HepG2 (cell line): ENCODE results near the gene MCRIP2. TPM values are rescaled to one million over a fixed set of nuclear protein-coding genes. Genes with fewer than 3 reads are reported as not detected.

Source experiments
- AGO1 ChIP-seq: fragments of 200-400 bp; formaldehyde crosslinking; IDR thresholded peaks from 2 replicates; pipeline ENCODE4 v1.6.1; 2017; ENCODE audit warnings: mild to moderate bottlenecking, low read depth, low read length, moderate library complexity; ENCODE audit not compliant: poor library complexity, severe bottlenecking
- CEBPB ChIP-seq: IDR thresholded peaks from 2 replicates; pipeline ENCODE4 v1.6.1; 2011; ENCODE audit warnings: low read depth, low read length, improper control_type of control experiment, borderline replicate concordance
- GPN1 ChIP-seq: sonication (generic); formaldehyde crosslinking; IDR thresholded peaks from 2 replicates; pipeline ENCODE4 v1.5.1; 2020; ENCODE audit warnings: missing genetic modification reagents, borderline replicate concordance
- HOXA7 ChIP-seq: sonication (generic); formaldehyde crosslinking; IDR thresholded peaks from 2 replicates; pipeline ENCODE4 v1.8.1; 2022; ENCODE audit warnings: mild to moderate bottlenecking, missing genetic modification reagents, moderate library complexity
- MED1 ChIP-seq: sonication (generic); formaldehyde crosslinking; IDR thresholded peaks from 2 replicates; pipeline ENCODE4 v1.4.0; 2020; ENCODE audit warnings: missing genetic modification reagents
- MYC ChIP-seq: sonication (generic); formaldehyde crosslinking; IDR thresholded peaks from 2 replicates; pipeline ENCODE4 v1.9.0; 2021; ENCODE audit warnings: missing genetic modification reagents, borderline replicate concordance
- NBN ChIP-seq: fragments of 450-650 bp; conservative IDR thresholded peaks from 2 replicates; pipeline ENCODE4 v1.6.1; 2017
- SRSF9 ChIP-seq: fragments of 200-400 bp; formaldehyde crosslinking; IDR thresholded peaks from 2 replicates; pipeline ENCODE4 v1.6.1; 2018; ENCODE audit warnings: borderline replicate concordance, mild to moderate bottlenecking, low read depth, low read length; ENCODE audit not compliant: insufficient read depth, poor library complexity, severe bottlenecking
- SYNCRIP ChIP-seq: fragments of 200-400 bp; formaldehyde crosslinking; IDR thresholded peaks from 2 replicates; pipeline ENCODE4 v1.6.1; 2018; ENCODE audit warnings: mild to moderate bottlenecking, low read depth, low read length; ENCODE audit not compliant: insufficient read depth
- TAF1 ChIP-seq: sonication (generic); formaldehyde crosslinking; IDR thresholded peaks from 2 replicates; pipeline ENCODE4 v1.4.0; 2020; ENCODE audit warnings: missing genetic modification reagents
- ZFX ChIP-seq: sonication (generic); formaldehyde crosslinking; IDR thresholded peaks from 2 replicates; pipeline ENCODE4 v1.4.0; 2020; ENCODE audit warnings: mild to moderate bottlenecking, low read depth, missing genetic modification reagents, moderate library complexity
- ZNF124 ChIP-seq: sonication (generic); formaldehyde crosslinking; IDR thresholded peaks from 2 replicates; pipeline ENCODE4 v1.4.0; 2020; ENCODE audit warnings: missing genetic modification reagents
- ZNF251 ChIP-seq: sonication (generic); formaldehyde crosslinking; IDR thresholded peaks from 2 replicates; pipeline ENCODE4 v1.9.0; 2021; ENCODE audit warnings: mild to moderate bottlenecking, missing genetic modification reagents
- ZNF431 ChIP-seq: sonication (generic); formaldehyde crosslinking; IDR thresholded peaks from 2 replicates; pipeline ENCODE4 v1.9.0; 2022; ENCODE audit warnings: missing genetic modification reagents, low read depth, mild to moderate bottlenecking, borderline replicate concordance
- ZSCAN9 ChIP-seq: IDR thresholded peaks from 2 replicates; pipeline ENCODE4 v1.6.1; 2016; ENCODE audit warnings: borderline replicate concordance
- polyA plus RNA-seq, 8 experiments: library from polyadenylated mRNA; depleted of rRNA in 3 of 8; stranded (reverse) in 7 of 8; unstranded in 1 of 8; fragments of >200 nt; fragmentation: Illumina TruSeq in 4 of 8; extraction: Trizol in 4 of 8; gene quantifications; 2 replicates each; pipeline versions ENCODE4 v1.2.1 to v1.2.3, GENCODE V29; 2011 to 2016; ENCODE audit warnings: low read depth in 4 of 8, missing spikeins in 1 of 8, mixed read lengths in 1 of 8; ENCODE audit not compliant: insufficient read depth in 1 of 8
- total RNA-seq, 5 experiments: library from RNA; depleted of rRNA; stranded (reverse); fragments of >200 nt; fragmentation: Illumina TruSeq; extraction: Trizol; gene quantifications; 2 replicates each; pipeline ENCODE4 v1.2.3, GENCODE V29; 2016; ENCODE audit warnings: low read depth in 1 of 5
- TF ChIP-seq, protein P1 (sequence below): IDR thresholded peaks from 2 replicates; pipeline ENCODE4 v1.6.1; 2012; ENCODE audit warnings: inconsistent platforms
- TF ChIP-seq, protein P2 (sequence below): sonication (generic); formaldehyde crosslinking; IDR thresholded peaks from 2 replicates; pipeline ENCODE4 v1.5.1; 2020; ENCODE audit warnings: mild to moderate bottlenecking, missing genetic modification reagents
- TF ChIP-seq, protein P3 (sequence below), 2 experiments: IDR thresholded peaks; 2 replicates each; pipeline ENCODE4 v1.6.1; 2011 to 2012; ENCODE audit warnings: low read length in 2 of 2, borderline replicate concordance in 1 of 2, low read depth in 1 of 2, mild to moderate bottlenecking in 1 of 2, moderate library complexity in 1 of 2
- TF ChIP-seq, protein P4 (sequence below): sonication (generic); formaldehyde crosslinking; IDR thresholded peaks from 2 replicates; pipeline ENCODE4 v1.8.1; 2023; ENCODE audit warnings: mild to moderate bottlenecking, missing genetic modification reagents, borderline replicate concordance

The MCRIP2 gene
- total and polyA plus RNA-seq, 2 of the 13 experiments (the other 11 are each of a cell fraction or from before 2014, with no cell fraction given) = 39.6 to 76.7 TPM

DNA sequence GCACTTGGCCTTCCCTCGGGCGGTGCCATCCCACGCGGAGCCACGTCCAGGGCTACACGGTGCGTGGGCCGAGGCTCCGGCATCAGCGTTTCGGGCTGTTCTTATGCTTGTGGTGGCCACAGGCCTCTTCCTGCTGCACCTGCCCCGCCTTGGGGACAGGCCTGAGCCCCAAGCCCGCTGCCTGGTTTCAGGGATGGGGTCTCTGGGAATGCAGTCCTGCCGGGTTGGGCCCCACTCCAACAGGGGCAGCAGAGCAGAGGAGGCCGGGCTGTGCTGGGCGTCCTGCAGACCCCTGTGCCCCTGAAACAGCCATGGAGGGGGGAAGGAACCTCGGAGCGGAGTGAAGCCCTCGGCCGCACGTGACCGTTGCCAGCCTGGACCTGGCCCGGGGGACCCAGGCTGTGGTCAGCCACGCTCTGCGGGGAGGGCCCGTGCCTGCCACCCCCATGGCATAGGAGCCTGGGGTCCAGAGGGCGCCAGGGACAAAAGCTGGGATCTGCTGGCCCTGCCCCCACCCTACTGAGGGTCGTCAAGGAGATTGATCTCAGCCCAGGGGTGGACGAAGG, 11.3 kb upstream of the MCRIP2 start (continued):
- TF ChIP-seq ZFX (CRISPR knock-in tag) (peak; percentile 81), NBN (no peak), SYNCRIP (no peak), MYC (peak; percentile 68; the same call in 1 of the 2 replicates), HOXA7 (CRISPR knock-in tag) (no peak), ZNF431 (peak; percentile 37; the same call in 1 of the 2 replicates), AGO1 (peak; percentile 0), GPN1 (CRISPR knock-in tag) (no peak), SRSF9 (no peak), TAF1 (CRISPR knock-in tag) (no peak; the same call in 1 of the 2 replicates), ZSCAN9 (CRISPR knock-in tag) (no peak), MED1 (peak; percentile 7; the same call in 1 of the 2 replicates), ZNF251 (CRISPR knock-in tag) (no peak), ZNF124 (CRISPR knock-in tag) (no peak), CEBPB (no peak)
- TF ChIP-seq, protein P1, sequence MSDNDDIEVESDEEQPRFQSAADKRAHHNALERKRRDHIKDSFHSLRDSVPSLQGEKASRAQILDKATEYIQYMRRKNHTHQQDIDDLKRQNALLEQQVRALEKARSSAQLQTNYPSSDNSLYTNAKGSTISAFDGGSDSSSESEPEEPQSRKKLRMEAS = peak; percentile 79
- TF ChIP-seq, protein P2, sequence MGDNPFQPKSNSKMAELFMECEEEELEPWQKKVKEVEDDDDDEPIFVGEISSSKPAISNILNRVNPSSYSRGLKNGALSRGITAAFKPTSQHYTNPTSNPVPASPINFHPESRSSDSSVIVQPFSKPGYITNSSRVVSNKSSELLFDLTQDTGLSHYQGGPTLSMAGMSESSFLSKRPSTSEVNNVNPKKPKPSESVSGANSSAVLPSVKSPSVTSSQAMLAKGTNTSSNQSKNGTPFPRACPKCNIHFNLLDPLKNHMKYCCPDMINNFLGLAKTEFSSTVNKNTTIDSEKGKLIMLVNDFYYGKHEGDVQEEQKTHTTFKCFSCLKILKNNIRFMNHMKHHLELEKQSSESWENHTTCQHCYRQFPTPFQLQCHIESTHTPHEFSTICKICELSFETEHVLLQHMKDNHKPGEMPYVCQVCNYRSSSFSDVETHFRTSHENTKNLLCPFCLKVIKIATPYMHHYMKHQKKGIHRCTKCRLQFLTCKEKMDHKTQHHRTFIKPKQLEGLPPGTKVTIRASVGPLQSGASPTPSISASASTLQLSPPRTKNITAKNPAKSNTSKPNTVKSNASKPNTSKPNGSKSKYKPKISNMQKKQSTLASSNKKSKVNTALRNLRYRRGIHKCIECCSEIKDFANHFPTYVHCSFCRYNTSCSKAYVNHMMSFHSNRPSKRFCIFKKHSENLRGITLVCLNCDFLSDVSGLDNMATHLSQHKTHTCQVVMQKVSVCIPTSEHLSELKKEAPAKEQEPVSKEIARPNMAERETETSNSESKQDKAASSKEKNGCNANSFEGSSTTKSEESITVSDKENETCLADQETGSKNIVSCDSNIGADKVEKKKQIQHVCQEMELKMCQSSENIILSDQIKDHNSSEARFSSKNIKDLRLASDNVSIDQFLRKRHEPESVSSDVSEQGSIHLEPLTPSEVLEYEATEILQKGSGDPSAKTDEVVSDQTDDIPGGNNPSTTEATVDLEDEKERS (CRISPR knock-in tag) = peak; percentile 56; the same call in 1 of the 2 replicates
- TF ChIP-seq, protein P3, sequence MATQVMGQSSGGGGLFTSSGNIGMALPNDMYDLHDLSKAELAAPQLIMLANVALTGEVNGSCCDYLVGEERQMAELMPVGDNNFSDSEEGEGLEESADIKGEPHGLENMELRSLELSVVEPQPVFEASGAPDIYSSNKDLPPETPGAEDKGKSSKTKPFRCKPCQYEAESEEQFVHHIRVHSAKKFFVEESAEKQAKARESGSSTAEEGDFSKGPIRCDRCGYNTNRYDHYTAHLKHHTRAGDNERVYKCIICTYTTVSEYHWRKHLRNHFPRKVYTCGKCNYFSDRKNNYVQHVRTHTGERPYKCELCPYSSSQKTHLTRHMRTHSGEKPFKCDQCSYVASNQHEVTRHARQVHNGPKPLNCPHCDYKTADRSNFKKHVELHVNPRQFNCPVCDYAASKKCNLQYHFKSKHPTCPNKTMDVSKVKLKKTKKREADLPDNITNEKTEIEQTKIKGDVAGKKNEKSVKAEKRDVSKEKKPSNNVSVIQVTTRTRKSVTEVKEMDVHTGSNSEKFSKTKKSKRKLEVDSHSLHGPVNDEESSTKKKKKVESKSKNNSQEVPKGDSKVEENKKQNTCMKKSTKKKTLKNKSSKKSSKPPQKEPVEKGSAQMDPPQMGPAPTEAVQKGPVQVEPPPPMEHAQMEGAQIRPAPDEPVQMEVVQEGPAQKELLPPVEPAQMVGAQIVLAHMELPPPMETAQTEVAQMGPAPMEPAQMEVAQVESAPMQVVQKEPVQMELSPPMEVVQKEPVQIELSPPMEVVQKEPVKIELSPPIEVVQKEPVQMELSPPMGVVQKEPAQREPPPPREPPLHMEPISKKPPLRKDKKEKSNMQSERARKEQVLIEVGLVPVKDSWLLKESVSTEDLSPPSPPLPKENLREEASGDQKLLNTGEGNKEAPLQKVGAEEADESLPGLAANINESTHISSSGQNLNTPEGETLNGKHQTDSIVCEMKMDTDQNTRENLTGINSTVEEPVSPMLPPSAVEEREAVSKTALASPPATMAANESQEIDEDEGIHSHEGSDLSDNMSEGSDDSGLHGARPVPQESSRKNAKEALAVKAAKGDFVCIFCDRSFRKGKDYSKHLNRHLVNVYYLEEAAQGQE (IDR thresholded peaks at IDR 0.05; ENCODE audit: borderline replicate concordance in 1 of 2, low read depth in 1 of 2, low read length in 2 of 2) = no peak
- TF ChIP-seq, protein P4, sequence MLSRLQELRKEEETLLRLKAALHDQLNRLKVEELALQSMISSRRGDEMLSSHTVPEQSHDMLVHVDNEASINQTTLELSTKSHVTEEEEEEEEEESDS (CRISPR knock-in tag) = no peak
